Fibroblast of skin of right quadriceps (primary cell): Measurements from ENCODE around the gene STK17A.
"Not testable (repeated sequence)": the region's sequence is repeated elsewhere in the genome, so short reads cannot be mapped to it uniquely, and the experiment has no call there.

Experiments used
- DNase-seq: peaks from one replicate; pipeline ENCODE4 v3.0.0-alpha.2; 2013

Gene STK17A

GRCh38 chr7:43569424-43569823 lies 13.5 kb upstream of the STK17A start:
- DNase-seq: peak; percentile 76

GRCh38 chr7:43570688-43571365 lies 12.1 kb upstream of the STK17A start:
- no peak for DNase-seq

DNA sequence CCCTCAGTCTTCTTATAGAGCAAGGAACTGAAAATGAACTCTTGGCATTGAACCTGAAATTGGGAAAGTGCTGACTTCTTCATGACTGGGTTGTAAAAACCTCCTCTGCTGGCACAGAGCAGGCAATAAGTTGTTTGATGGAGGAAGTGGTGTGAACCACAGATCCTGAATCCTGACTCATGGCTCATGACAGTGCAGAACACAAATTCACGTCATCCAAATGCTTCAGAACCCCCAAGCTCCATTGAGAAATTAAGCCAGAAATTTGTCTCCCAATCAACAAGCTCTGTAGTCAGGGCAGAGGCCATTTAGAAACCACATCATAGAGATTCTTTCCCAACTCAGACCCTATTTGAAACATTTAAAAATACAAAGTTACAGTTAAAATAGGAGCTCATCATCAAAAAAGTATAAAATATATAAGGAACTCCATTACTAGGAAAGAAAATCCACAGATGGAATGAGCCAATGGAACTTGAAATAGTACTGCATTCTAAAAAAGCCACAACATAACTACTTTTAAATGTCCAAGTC lies 10.3 kb upstream of the STK17A start:
- peak; percentile 100 for DNase-seq

- not testable (repeated sequence) for DNase-seq
These were observed 9.1 kb upstream of the STK17A start for GRCh38 chr7:43573832-43574231.

DNA sequence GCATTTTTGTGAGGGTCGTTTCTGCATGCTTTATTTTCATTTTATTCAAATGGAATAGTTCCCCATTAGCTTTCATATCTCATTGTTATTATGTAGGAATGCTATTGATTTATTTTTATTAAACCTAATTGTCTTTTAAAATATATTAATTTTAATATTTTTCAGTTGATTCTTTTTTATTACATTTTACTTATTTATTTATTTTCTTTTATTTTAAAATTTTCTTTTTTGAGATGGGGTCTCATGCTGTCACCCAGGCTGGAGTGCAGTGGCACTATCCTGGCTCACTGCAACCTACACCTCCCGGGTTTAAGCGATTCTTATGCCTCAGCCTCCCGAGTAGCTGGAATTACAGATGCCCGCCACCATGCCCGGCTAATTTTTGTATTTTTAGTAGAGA lies 7.4 kb upstream of the STK17A start:
- DNase-seq: no peak

DNA sequence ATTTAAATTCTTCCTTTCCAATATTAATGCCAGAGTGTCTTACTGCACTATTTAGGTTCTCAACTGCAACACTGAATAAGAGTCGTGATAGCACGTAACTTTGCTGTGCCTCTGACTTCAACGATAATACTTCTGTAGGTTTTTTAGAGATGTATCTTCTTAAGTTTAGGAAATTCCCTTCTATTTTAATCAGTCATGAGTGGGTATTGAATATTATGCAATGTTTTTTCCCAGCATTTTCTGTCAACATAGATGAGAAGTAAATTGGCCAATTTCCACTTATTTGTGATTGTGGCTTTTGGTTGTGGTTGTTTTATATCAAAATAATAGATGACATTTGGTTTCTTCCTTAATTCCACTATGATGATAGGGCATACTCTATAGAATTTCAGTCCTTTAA lies 6.7 kb upstream of the STK17A start:
- no peak for DNase-seq

GRCh38 chr7:43577485-43577951 lies 5.4 kb upstream of the STK17A start:
- DNase-seq: no peak

DNA sequence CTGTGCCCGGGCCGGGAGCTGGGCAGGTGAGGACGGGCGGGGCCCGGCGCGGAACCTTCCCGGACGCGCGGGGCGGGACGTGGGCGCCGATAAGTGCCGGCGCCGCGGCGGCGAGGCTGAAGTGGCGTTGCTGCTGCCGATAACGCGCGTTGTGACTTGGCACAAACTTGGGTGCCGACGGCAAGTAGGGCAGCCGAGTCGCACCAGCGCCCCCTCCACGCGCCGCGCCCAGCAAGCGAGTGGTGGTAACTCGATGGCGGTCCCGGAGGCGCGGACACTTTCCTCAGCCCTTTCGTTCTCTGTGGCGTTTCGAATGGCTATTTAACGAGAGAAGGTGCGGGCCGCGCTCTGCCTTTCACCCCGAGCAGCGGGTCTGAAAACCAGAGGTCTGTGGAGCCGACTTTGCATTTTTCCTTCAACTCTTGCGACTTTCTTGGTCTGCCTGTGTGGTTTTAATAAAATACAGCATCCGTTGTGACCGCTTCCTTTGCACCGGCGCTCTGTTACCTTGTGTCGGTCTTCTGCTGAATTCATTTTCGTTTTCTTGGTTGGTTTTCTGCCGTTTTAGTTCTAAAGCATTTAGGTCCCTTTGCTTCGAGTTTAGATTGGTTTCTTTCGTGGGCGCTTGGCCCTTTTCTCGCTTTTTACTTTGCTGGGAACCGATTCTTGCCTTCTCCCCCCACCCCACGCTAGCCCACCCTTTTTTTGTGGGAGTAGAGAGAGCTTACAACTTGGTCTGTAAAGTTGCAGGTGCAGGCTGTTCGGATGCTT lies 701 bp downstream of the STK17A start:
- peak; percentile 53 for DNase-seq

DNA sequence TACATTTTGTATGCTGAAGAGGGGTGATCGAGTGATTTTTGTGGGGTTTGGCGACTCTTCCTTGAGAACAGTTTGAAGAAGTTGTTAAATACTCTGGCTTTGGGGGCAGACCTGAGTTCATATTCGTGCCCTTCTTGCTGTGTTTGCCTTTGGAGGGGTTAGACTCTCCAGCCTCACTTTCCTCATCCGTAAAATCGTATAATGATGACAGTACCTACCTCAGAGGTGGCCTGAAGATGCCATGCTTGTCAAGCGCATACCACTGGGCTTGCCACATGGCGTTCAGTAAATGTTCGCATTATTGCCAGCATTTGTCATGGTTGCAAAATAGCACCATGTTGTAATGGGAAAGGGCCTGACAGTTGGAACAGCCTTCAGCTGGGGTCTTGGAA lies 1.3 kb downstream of the STK17A start:
- DNase-seq: peak; percentile 68

- DNase-seq: not testable (repeated sequence)
These were observed 1.8 kb downstream of the STK17A start for GRCh38 chr7:43584733-43585132.

GRCh38 chr7:43585562-43585961 lies 2.7 kb downstream of the STK17A start:
- DNase-seq: peak; percentile 28

DNA sequence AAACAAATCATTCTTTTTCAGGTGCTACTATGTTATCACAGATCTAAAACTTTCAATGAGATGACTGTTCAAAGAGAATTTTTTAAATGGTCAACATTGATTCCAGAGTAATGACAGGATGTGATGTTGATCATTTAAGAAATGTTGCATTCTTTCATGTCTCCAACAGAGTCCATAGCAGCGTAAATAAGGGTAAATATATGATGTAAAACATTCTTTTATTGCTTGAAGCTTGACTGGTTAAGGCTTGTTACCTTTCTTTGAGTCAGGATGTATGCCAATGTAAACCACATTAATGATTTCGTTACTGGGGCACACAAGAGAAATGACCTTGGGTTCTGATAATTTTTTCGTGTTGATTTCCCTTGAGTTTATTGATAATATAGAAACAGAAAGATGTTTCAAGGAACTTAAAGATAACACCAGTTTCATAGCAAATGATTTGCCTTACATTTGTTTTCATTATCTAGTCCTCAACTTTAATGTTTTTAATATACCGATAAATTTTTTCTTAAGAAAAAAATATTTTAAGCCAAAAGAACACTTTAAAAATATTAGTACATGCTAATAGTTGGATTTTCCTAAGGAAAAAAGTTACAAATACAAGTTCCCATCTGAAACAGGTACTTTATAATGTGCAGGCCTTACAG lies 3.5 kb downstream of the STK17A start:
- peak; percentile 35 for DNase-seq

- no peak for DNase-seq
These were observed 5.7 kb downstream of the STK17A start for GRCh38 chr7:43588477-43589132.

DNA sequence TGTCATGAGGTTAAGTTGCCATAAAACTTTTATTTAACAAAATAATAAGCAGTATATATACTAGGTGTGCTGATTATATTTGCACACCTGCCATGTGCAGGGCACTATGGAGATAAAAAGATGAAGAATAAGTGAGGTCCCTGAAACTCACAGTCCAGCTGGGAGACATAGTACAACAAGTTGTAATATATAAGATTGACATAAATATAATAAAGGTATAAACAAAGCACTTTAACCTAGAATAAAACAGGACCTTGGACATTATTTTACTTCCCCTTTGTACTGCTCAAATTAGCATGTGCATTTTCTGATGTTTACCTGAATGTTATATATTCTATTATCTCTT lies 6.2 kb downstream of the STK17A start:
- no peak for DNase-seq

GRCh38 chr7:43589728-43590127 lies 6.8 kb downstream of the STK17A start:
- DNase-seq: no peak

- DNase-seq: no peak
These were observed 8.1 kb downstream of the STK17A start for GRCh38 chr7:43590862-43591557.

GRCh38 chr7:43591558-43592180 lies 8.8 kb downstream of the STK17A start:
- no peak for DNase-seq

GRCh38 chr7:43592326-43592725 lies 9.4 kb downstream of the STK17A start:
- no peak for DNase-seq

- DNase-seq: no peak
These were observed 10.1 kb downstream of the STK17A start for GRCh38 chr7:43593010-43593409.

- DNase-seq: no peak
These were observed 11.1 kb downstream of the STK17A start for GRCh38 chr7:43594020-43594419.

DNA sequence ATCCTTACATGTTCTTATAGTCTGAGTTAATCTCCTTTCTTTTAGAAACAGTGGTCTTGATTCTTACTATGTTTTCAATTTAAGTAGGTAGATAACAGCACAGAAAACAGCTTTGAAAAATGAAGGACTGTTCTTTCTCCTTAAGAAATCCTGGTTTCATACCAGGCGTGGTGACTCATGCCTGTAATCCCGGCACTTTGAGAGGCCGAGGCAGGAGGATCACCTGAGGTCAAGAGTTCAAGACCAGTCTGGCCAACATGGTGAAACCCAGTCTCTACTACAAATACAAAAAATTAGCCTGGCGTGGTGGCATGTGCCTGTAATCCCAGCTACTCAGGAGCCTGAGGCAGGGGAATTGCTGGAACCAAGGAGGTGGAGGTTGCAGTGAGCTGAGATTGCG lies 13.5 kb downstream of the STK17A start:
- DNase-seq: not testable (repeated sequence)

DNA sequence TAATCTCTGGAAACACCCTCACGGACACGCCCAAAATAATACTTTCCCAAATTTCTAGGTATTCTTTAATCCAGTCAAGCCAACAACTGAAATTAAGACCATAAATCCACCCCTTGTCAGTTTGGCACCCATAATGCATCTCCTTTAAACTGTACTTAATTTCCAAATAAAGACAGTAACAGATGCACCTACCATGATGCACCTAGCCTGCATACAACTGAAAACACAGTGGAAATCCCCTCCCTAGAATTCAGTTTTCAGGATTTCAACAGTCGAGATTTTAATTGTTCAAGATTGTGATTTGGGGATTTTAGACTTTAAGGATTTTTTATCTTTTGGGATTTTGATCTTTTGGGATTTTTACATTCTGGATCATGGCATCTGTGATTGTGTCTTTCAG lies 17.1 kb downstream of the STK17A start:
- no peak for DNase-seq
